GM21367 (cell line): Measurements from ENCODE around the gene CDCA8.
"Not testable (repeated sequence)": the region's sequence is repeated elsewhere in the genome, so short reads cannot be mapped to it uniquely, and the experiment has no call there.

ENCODE experiments used
- ATAC-seq: cut with Tn5 transposase; IDR thresholded peaks from one replicate; pipeline ENCODE4 v1.9.1; 2021; ENCODE audit not compliant: unreplicated experiment

The CDCA8 gene

GRCh38 chr1:37732111-37732780 lies 39.9 kb downstream of the CDCA8 start:
- ATAC-seq, result no peak

GRCh38 chr1:37734629-37735591 lies 42.6 kb downstream of the CDCA8 start:
- ATAC-seq, result no peak

DNA sequence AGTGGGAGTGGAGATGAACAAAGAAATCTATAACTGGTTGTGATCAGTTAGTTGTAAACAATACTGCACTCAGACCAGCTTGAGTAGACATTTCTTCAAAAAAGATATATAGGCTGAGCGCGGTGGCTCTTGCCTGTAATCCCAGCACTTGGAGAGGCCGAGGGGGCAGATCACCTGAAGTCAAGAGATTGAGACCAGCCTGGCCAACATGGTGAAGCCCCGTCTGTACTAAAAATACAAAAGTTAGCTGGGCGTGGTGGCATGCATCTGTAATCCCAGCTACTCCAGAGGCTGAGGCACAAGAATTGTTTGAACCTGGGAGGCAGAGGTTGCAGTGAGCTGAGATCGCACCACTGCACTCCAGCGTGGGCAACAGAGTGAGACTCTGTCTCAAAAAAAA lies 45.7 kb downstream of the CDCA8 start:
- ATAC-seq, result not testable (repeated sequence)

GRCh38 chr1:37738619-37739018 lies 46.3 kb downstream of the CDCA8 start:
- ATAC-seq, result not testable (repeated sequence)

DNA sequence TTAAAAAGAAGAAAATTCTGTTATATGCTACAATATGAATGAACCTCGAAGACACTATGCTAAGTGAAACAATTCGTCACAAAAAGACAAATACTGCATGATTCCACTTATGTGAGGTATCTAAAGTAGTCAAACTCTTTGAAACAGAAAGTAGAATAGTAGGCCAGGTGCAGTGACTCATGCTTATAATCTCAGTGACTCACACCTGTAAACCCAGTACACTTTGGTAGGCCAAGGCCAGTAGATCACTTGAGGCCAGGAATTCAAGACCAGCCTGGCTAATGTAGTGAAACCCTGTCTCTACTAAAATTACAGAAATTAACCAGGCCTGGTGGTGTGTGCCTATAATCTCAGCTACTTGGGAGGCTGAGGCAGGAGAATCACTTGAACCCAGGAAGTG lies 46.9 kb downstream of the CDCA8 start:
- ATAC-seq, result no peak

DNA sequence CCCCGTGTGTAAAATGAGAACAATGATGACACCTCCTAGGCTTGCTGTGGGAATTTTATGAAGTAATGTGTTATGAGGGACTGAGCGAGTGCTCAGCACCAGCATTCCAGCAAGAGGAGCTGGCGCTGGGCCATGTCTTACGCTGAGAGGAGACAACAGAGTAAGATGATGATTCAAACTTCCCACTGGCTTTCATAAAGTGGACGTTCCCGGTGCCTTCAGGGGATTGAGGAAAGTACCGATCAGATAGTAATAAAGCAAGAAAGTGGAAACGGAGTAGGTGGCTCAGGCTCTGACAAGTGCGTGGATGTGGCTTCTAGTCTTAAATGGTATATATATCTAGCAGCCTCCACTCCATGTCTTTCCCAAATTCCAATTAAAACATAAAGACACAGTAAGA lies 48.8 kb downstream of the CDCA8 start:
- no peak for ATAC-seq

GRCh38 chr1:37741662-37742061 lies 49.3 kb downstream of the CDCA8 start:
- ATAC-seq, result no peak

DNA sequence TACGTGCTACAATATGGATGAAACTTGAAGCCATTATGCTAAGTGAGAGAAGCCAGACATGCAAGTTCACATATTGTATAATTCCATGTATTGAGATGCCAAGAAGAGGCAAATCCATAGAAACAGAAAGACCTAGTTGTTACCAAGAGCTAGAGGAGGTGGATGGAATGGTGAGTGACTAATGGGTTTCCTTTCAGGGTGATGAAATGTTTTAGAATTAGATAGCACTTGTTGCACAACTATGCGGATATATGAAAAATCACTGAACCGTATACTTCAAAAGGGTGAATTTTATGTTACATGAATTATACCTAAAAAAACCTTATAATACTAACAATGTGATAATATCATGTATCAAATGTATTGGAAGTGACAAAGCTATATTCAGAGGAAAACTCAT lies 54.5 kb downstream of the CDCA8 start:
- no peak for ATAC-seq

GRCh38 chr1:37748565-37748964 lies 56.2 kb downstream of the CDCA8 start:
- no peak for ATAC-seq

DNA sequence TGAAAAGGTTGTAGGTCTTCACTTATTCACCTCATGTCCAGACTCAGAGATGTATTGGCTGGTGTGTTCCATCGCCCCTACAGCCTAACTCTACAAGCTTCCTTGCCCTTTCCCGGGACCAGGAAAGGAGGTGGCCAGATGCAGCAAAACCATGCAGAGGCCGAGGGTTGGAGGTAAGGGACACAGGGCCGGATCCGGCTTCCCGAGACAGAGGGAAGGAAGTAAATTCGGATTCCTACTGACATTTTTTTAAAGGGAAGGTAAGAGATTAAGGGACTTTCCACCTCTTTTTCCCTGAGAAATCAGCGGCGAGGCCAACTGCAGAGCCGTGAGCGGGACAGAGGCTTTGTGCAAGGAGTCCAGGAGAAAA lies 59.9 kb downstream of the CDCA8 start:
- no peak for ATAC-seq

- no peak for ATAC-seq
Measured at GRCh38 chr1:37752583-37753471, 60.5 kb downstream of the CDCA8 start.

GRCh38 chr1:37753473-37754321 lies 61.4 kb downstream of the CDCA8 start:
- ATAC-seq, result no peak

DNA sequence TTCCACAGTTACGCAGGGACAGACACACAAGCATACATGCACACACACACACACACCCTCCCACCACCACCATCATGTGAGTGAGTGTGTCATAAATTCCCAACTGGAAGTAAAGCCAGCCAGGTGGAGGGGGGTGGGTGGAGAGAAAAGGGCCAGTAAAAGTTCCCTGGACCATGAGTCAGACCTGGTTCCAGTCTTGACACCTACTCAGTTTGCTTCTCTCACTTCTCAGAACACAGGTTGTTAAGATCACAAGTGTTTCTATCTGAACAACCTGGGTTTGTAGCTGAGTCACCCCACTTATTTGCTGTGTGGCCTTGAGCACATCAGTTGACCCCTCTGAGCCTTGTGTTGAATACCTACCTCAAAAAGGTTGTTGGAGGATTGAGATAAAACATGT lies 63.0 kb downstream of the CDCA8 start:
- ATAC-seq, result no peak

DNA sequence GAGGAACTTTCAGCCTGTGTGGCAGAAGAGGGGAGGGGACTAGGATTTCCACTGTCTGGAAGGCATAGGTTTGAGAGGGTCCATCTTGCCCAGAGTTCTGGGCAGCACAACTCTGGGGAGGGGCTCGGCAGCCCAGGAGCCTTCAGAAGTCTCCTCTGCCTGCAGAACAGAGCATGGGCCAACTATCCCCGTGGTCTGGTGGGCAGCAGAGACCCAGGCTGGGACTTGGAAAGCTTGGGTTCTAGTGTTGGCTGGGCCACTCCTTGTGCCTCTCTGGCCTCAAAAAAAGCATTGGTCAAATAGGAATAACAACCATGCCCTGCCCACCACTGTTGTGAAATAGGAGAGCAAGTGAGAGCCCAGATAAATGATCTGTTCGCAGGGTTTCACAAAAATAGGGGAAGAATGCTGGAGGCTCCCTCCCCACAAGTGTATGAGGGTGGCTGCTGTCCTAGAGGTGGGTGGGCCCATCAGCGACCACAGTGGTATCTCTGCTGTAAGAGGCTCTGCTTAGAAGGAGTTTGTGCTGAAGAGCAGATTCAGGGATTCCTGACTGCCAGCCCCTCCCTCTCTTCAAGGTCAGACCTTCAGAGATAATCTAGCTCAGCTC lies 63.7 kb downstream of the CDCA8 start:
- no peak for ATAC-seq
